Activated CD4-positive, CD25-positive, alpha-beta regulatory T cell (primary cell): ENCODE data around the gene RTBDN.
"Not testable (repeated sequence)": the region's sequence is repeated elsewhere in the genome, so short reads cannot be mapped to it uniquely, and the experiment has no call there.

ENCODE experiments used
- DNase-seq, 4 experiments: peaks; one replicate each; lab custom pipeline; 2025; lab: John Stamatoyannopoulos, UW

RTBDN gene

DNA sequence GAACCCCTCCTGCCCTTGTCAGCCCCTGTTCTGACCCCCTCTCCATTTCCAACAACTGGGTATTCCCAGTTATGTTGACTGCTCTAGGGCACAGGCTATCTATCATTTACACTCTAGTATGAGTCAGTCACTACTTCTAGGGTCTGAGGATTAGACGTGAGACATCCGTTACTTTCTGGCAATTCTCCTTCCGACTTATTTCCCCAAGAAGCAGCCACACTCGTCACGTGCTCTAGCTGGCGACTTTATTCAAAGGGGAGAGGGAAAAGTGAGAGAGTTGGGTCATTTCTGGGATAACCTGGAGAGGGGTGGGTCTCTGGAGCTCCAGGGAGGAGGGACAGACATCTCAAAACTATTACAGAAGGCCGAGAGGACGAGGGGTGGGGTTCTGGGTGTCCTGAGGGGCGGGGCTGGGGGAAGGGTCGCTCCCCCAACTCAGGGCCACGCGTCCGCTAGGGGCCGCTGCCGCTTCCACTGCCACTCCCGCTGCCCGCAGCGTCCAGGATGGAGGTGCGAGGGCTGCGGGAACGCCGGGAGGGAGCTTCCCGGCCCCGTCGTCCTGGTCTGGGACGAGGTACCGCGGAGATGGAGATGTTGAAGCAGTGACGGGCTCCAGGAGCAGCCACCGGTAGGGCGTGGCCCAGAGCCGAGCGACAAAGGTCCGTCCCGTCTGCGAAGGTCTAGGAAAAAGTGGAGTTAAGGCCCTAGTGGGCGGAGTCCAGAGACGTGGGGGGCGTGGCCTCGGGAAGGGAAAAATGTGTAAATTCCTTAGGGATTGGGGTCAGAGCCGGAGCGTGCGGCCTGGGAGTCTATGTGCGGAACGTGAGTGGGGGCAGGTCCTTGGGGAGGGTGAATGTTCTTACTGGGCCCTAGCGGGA lies 8.9 kb downstream of the RTBDN start:
- DNase-seq, result no peak

DNA sequence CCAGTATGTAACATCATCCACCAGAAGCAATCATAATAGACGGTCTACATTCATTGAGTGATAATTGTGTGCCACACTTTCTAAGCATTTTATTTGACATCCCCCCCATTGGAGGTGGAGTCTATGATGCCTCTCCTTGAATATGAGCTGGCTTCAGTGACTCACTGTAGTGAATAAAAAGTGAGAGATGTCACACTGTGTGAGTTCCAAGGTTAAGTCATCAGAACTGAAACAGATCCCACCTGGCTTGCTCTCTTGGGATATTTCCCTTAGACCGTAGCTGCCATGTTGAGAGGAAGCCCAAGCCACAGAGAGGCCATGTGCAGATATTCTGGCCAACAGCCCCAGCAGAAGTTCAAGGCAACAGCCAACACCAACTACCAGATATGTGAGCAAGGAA lies 12.6 kb downstream of the RTBDN start:
- DNase-seq, result no peak

DNA sequence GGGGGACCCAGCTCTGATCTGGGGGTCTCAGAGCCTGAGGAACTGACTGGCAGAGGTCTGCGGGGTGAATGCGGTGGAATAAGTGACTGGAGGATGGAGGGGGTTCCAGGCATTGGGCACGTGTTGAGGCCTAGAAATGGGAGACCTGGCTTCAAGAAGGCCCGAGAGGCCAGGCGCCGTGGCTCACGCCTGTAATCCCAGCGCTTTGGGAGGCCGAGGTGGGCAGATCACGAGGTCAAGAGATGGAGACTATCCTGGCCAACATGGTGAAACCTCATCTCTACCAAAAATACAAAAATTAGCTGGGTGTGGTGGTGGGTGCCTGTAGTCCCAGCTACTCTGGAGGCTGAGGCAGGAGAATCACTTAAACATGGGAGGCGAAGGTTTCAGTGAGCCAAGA lies 16.6 kb downstream of the RTBDN start:
- not testable (repeated sequence) for DNase-seq

DNA sequence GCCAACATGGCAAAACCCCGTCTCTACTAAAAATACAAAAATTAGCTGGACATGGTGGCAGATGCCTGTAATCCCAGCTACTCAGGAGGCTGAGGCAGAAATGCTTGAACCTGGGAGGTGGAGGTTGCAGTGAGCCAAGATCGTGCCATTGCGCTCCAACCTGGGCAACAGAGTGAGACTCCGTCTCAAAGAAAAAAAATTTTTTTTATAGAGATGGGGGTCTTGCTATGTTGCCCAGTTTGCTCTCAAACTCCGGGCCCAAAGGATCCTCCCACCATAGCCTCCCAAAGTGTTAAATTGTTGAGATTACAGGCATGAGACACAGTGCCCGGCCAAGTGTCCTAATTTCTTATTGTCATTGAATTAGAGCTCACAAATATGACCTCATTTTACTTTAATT lies 17.2 kb downstream of the RTBDN start:
- DNase-seq, result not testable (repeated sequence)

DNA sequence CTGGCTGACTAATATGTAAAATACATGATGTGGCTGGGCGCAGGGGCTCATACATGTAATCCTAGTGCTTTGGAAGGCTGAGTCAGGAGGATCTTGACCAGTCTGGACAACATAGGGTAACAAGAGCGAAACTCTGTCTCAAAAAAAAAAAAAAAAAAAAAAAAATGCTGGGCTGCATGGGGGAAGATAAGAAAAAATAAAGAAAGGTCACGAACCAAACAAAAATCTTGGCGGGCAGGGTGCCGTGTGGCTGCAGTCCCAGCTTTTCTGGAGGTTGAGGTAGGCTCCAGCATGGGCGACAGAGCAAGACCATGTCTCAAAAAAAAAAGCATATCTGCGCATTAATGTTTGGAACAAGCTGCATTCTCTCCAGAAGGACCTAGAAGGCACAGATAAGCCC lies 19.3 kb downstream of the RTBDN start:
- DNase-seq, result no peak

DNA sequence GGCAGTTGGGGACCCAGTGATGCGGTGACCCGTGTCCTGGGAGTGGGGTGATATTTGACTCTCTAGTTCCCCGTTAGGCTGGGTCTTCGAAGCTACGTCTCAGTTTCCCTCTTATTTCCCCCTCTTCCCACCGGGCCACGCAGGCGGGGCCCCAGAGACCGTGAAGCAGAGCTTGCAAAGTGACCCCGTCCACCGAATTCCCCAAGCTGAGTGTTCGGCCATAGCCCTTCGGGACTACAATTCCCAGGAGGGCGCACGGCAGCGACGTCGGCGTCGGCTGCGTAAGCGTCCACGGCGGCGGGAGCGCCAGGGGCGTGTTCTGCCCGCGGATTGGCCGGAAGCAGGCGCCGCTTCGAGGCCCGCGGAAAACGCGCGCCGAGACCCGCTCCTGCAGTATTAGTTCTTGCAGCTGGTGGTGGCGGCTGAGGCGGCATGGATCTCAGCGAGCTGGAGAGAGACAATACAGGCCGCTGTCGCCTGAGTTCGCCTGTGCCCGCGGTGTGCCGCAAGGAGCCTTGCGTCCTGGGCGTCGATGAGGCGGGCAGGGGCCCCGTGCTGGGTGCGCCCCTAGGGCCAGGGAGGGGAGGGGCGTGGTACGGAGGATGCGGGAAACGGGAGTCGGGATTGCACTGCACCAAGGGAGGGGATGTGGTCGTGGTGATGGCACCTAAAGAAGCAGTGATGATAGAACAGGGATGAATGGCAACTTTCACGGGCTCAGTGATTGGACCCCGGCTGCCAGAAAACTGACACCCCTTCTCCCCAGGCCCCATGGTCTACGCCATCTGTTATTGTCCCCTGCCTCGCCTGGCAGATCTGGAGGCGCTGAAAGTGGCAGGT lies 27.9 kb downstream of the RTBDN start, which contains the start of gene RNASEH2A:
RNASEH2A (plus strand) TSS at position 343 of the 840 bp plus-strand sequence; CDS start at position 433, 90 bp downstream.
- peak; percentile 71 to 83 (median 78) for DNase-seq

DNA sequence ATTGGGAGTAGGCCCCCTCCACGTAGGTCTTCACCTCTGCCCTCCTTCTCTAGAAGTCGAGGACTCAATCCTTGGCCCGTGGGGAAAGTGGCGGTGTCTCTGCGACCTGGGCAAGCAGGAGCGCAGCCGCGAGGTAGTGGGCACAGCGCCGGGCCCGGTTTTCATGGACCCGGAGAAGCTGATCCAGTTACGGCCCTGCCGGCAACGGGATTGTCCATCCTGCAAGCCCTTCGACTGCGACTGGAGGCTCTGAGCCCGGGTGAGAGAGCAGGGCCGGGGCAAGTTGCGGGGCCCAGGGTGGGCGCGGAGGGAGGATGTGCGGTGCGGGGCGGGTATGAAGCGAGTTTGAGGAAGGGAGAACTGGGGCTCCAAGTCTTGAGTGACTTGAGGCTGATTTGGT lies 30.3 kb downstream of the RTBDN start:
- DNase-seq, result no peak

DNA sequence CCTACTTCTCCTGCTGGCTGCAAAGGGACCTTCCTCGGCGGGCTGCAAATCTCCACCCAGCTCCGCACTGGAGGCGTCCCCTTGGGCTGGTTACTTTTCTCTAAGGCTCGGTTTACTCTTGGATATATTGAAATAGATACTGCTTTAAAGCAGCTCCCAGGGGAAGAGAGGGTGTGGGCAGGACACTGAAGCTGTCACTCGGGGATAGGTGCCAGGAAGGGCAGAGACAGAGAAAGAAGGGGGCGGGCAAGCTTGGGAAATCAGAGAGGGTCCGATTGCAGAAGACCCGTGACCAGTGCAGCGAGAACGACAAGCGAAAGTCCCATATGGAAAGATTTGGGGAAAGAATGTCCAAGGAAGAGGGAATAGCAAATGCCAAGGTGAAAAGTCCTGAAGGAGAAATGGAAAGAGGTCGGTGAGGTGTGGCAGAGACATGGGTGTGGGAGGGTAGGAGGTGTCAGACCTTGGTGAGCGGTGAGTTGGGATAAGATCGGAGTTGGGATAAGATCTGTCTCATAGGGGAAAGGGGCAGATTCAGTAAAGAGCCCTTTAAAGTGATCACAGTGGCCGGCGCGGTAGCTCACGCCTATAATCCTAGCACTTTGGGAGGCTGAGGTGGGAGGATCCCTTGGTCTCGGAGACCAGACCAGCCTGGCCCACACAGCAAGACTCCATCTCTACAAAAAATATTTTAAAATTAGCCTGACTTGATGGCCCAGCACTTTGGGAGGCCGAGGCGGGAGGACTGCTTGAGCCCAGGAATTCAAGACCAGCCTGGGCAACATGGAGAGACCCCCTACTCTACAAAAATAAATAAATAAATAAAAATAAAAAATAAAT lies 31.9 kb downstream of the RTBDN start:
- no peak for DNase-seq

DNA sequence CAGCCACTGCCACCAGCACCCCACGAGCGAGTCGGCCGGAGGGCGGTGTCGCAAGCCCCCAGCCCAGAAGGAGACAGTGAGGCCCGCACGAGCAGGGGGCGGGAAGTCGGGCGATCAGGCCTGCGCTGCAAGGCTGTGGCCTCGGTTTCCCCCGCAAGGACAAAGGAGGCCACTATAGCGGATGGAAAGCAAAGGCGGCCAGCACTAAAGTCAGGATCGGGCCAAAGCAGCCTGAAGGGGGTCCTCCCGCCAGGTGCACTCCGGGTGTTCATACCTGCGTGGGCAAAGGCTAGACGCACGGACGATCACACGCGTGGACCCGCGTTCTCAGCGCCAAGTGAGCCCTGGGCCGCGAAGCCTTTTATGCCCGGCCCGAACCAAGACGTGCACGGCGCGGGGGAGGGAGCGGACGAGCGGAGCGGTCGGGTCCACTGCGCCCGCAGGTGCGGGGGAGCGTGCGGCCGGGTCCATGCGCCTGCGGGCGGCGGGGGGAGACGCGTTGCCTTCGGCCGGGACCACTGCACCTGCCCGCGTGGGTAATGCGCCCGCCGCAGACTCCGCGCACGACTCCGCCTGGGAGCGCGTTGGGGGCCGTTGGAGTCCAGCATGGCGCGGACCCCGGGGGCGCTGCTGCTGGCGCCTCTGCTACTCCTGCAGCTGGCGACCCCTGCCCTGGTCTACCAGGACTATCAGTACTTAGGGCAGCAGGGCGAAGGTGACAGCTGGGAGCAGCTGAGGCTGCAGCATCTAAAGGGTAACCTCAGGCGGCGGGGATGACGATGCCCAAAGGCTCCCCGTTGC lies 32.7 kb downstream of the RTBDN start, which contains the start of the genes PRDX2 and THSD8:
PRDX2 (minus strand) TSS at position 335 of the 801 bp plus-strand sequence. CDS start 539 bp downstream, outside the sequence.
THSD8 (plus strand) TSS at position 604 of the 801 bp plus-strand sequence; CDS start at position 607, 3 bp downstream.
- peak; percentile 47 to 72 (median 64) for DNase-seq

DNA sequence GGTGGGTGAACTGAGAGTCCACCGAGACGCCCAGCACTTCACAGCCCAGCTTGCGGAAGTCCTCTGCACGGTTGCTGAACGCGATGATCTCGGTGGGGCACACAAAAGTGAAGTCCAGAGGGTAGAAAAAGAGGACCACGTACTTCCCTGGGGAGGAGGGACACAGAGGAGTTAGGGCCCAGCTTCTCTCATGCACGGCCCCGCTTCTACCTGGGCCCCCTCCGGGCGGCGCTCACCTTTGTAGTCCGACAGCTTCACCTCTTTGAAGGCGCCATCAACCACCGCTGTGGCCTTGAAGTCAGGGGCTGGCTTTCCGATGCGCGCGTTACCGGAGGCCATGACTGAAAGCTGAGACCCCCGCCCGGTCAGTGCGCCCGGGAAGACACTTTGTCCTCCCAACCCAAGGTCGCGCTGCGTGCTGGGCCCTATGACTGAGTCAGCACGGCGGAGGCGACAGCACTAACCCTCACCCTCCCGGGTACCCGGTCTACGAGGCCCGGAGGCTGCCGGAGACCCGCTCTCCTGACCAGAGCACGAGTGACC lies 33.4 kb downstream of the RTBDN start:
- no peak for DNase-seq

DNA sequence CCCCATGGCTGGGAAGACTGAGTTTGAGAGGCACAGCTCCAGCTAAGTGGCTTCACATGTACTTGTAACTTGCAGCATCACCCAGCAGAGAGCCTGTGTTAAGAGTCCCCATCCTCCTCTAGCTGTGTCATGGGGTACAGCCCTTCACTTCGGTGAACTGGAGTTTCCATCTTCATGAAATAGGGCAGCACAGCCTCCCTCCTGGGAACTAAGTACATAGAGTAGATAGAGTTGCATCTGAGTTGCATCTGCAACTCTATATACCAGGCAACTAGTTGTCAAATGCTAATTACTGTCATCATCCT lies 34.0 kb downstream of the RTBDN start:
- DNase-seq, result no peak

DNA sequence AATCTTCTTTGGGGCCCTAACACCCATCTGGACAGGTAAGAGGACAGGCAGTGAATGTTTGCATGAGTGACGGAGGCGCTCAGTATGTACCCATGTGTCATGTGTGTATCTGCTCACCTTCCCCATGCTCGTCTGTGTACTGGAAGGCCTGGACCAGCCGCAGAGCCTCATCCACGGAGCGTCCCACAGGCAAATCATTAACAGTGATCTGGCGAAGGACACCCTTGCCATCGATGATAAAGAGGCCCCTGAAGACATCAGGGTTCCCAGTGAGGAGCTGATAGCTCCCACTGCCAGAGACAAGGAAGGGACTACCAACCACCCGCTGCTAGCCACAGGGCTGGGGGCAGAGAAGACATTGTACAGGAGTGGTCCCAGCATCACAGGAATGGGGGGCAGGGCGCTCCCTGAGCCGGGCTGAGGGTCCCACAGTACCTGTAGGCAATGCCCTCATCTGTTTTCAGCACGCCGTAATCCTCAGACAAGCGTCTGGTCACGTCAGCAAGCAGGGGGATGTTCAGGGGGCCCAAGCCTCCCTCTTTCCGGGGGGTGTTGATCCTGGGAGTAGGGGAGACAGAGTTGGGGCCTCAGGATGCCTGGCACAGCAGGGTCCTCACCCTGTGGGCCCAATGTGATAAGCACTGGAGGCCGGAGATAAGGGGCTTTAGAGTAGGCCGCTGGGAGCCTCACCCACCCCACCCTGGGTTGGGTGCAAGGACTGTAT lies 34.5 kb downstream of the RTBDN start:
- no peak for DNase-seq

DNA sequence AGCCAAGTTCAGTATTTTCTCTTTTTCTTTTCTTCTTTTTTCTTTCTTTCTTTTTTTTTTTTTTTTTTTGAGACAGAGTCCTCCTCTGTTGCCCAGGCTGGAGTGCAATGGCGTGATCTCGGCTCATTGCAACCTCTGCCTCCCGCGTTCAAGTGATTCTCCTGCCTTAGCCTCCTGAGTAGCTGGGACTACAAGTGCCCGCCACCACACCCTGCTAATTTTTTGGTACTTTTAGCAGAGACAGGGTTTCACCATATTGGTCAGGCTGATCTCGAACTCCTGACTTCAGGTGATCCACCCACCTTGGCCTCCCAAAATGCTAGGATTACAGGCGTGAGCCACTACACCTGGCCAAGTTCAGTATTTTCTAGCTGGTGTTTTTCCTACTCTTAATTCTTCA lies 36.8 kb downstream of the RTBDN start:
- DNase-seq, result not testable (repeated sequence)

DNA sequence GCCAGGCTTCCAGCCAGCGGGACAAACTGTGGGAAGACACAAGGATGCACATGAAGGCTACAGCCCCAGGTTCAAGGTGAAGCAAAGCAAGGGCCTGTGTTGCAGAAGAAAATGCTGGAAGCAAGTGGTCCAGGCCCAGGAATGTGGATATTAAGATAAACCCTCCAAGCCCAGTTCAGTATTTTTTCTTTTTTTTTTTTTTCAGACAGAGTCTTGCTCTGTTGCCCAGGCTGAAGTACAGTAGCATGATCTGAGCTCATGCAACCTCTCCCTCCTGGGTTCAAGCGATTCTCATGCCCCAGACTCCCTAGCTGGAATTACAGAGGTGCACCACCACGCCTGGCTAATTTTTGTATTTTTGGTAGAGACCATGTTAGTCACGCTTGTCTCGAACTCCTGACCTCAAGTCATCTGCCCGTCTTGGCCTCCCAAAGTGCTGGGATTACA lies 37.2 kb downstream of the RTBDN start:
- no peak for DNase-seq

DNA sequence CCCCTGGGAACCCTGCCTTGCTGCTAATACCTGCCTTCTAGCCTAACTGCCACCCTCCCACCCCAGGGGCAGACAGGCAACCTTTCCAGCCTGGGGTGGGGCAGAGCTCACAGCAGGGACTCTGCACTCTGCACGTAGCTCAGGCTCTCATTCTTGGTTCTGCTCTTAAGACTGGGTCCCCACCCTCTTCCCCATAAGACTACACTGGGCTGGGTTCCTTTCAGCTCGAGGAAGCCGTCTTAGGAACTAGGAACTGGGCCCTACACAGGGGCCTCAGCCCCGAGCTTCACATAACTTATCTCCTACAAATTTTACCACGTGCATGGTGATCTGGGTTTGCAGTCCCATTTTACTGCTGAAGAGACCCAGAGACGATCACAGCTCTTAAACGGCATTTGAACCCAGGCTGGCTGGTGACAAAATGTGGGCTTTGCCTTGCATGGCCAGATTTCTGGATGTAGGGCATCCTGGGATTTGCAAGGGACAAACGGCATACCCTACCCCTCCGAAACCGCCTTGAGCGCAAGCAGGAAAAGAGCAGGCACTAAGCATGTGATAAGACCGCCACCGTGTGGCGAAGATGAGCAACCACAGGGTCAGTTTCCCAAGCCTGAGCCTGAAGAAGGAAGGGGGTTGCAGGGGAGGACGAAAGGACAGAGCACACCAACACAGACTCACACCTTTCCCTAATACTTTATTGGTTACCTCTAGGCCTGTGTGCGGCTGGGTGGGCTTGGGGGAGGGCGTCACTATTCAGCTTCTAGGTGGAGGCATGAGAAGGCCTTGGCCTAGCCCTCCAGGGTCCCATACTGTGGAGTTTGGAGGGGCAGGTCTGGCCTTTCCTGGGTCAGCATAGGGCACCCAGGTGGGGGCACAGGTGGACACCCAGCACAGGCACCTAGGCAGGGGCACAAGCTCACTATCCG lies 38.0 kb downstream of the RTBDN start:
- peak; percentile 40 to 58 (median 48) for DNase-seq

DNA sequence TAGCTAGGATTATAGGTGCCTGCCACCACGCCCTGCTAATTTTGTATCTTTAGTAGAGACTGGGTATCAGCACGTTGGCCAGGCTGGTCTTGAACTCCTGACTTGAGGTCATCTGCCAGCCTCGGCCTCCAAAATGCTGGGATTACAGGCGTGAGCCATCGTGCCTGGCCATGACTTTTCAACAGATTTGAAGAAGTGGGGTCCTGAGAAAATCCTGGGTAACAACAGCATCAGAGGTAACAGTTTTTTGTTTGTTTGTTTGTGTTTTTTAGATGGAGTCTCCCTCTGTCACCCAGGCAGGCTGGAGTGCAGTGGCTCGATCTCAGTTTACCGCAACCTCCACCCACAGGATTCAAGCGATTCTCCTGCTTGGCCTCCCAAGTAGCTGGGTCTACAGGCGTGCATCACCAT lies 39.4 kb downstream of the RTBDN start:
- no peak for DNase-seq

DNA sequence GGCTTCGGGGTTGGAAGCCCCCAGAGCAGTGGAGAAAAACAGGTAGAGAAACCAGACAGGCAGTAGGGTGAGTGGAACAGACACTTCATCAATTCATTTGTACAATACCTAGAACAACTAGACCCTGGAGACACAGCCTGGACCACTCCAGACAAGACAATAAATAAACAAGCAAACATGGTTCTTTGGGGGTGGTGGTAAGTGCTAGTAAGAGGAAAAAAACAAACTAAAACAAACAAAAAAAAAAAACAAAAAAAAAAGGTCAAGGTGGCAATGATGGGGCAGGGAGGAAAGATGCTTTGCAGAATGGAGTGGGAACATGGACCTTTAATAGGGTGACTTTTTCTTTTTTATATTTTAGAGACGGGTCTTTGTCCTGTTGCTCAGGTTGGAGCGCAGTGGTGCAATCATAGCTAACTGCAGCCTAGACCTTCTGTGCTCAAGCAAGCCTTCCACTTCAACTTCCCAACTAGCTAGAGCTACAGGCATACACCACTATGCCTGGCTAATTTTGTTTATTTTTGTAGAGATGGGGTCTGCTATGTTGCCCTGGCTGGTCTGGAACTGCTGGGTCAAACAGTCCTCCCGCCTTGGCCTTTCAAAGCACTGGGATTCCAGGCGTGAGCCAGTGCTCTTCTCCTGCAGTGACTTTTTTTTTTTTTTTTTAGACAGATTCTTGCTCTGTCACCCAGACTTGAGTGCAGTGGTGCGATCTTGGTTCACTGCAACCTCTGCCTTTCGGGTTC lies 40.0 kb downstream of the RTBDN start:
- DNase-seq, result no peak
